SK-N-MC (cell line): ENCODE data around the gene KRT9.

Experiments
- EZH2 ChIP-seq: fragments of 200-600 bp; sonication (generic); IDR thresholded peaks from one replicate; pipeline ENCODE4 v1.6.1; 2017; ENCODE audit warnings: antibody characterized with exemption
- FOXP2 ChIP-seq: optimal IDR thresholded peaks from 2 replicates; pipeline ENCODE3; 2011; ENCODE audit warnings: mild to moderate bottlenecking, moderate library complexity; ENCODE audit not compliant: insufficient read depth; ENCODE audit errors: extremely low read length, control extremely low read depth
- POLR2AphosphoS5 ChIP-seq: IDR thresholded peaks from 2 replicates; pipeline ENCODE4 v1.6.1; 2012; ENCODE audit warnings: mild to moderate bottlenecking, low read depth, low read length, borderline replicate concordance

DNA sequence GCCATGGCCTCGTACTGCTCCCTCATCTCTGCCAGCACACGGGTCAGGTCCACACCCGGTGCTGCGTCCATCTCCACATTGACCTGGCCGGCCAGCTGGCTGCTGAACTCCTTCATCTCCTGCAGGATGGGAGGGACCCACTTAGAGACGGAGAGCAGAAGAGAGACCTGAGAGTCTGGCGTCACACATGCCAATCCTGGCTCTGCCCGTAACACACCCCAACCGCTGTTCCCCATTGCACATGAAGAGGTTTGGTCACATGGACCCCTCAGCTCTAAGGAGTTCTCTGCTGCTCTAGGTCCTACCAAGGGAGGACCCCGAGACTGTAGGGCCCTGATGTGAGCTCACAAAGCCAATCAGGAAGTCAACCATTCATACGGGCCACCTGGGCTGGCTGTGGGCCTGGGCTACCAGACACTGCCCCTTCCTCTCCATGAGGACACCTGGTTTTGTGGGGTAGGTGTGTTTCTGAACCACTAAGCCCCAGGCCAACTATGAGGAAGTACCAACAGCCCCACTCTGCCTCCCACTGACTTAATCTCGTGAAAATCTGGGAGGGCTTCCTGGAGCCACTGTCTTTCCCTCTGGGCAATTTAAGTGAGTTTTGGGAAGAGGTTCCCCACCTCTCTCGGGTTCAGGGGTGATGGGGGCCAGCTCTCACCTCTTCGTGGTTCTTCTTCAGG is 55.6 kb downstream of the KRT9 start:
- TF ChIP-seq POLR2AphosphoS5 (no peak), EZH2 (no peak), FOXP2 (no peak)
